ENCODE data around the gene NOS3. TPM values are rescaled to one million over a fixed set of nuclear protein-coding genes. Genes with fewer than 3 reads are reported as not detected.
"Not testable (repeated sequence)": the region's sequence is repeated elsewhere in the genome, so short reads cannot be mapped to it uniquely, and the experiment has no call there.

Gene NOS3
- total RNA-seq, 1 donor from 2014 or later, result 12.6 TPM

- no peak for DNase-seq (ENCODE audit: low spot score)
Observed at GRCh38 chr7:151000897-151001495, 10.2 kb downstream of the NOS3 start.

- DNase-seq (ENCODE audit: low spot score), result no peak
Observed at GRCh38 chr7:151001546-151001945, 10.7 kb downstream of the NOS3 start.

- DNase-seq (ENCODE audit: low spot score), result no peak
Observed at GRCh38 chr7:151003572-151003971, 12.8 kb downstream of the NOS3 start.

- DNase-seq (ENCODE audit: low spot score), result no peak
Observed at GRCh38 chr7:151005566-151005965, 14.7 kb downstream of the NOS3 start.

GRCh38 chr7:151006590-151007300 lies 15.9 kb downstream of the NOS3 start:
- no peak for DNase-seq (ENCODE audit: low spot score)

- DNase-seq (ENCODE audit: low spot score), result no peak
Observed at GRCh38 chr7:151007469-151007898, 16.7 kb downstream of the NOS3 start.

GRCh38 chr7:151008143-151008510 lies 17.3 kb downstream of the NOS3 start:
- no peak for DNase-seq (ENCODE audit: low spot score)

GRCh38 chr7:151008511-151009323 lies 17.9 kb downstream of the NOS3 start:
- DNase-seq (ENCODE audit: low spot score), result peak; percentile 67

- DNase-seq (ENCODE audit: low spot score), result no peak
Observed at GRCh38 chr7:151009327-151010036, 18.7 kb downstream of the NOS3 start.

- DNase-seq (ENCODE audit: low spot score), result no peak
Observed at GRCh38 chr7:151010037-151010306, 19.2 kb downstream of the NOS3 start.

GRCh38 chr7:151010307-151011096 lies 19.7 kb downstream of the NOS3 start:
- DNase-seq (ENCODE audit: low spot score), result no peak

GRCh38 chr7:151011097-151011409 lies 20.2 kb downstream of the NOS3 start:
- no peak for DNase-seq (ENCODE audit: low spot score)

GRCh38 chr7:151011616-151012015 lies 20.8 kb downstream of the NOS3 start:
- DNase-seq (ENCODE audit: low spot score), result not testable (repeated sequence)

GRCh38 chr7:151012031-151012692 lies 21.3 kb downstream of the NOS3 start:
- DNase-seq (ENCODE audit: low spot score), result peak; percentile 29

GRCh38 chr7:151012911-151013347 lies 22.1 kb downstream of the NOS3 start:
- DNase-seq (ENCODE audit: low spot score), result no peak

- no peak for DNase-seq (ENCODE audit: low spot score)
Observed at GRCh38 chr7:151013356-151013732, 22.5 kb downstream of the NOS3 start.

GRCh38 chr7:151013733-151014497 lies 23.1 kb downstream of the NOS3 start:
- DNase-seq (ENCODE audit: low spot score), result peak; percentile 76

GRCh38 chr7:151014950-151015349 lies 24.1 kb downstream of the NOS3 start:
- DNase-seq (ENCODE audit: low spot score), result no peak

- DNase-seq (ENCODE audit: low spot score), result no peak
Observed at GRCh38 chr7:151015967-151016366, 25.1 kb downstream of the NOS3 start.

- DNase-seq (ENCODE audit: low spot score), result no peak
Observed at GRCh38 chr7:151016505-151016904, 25.7 kb downstream of the NOS3 start.
